ENCODE data around the gene PCDHGA5.

DNA sequence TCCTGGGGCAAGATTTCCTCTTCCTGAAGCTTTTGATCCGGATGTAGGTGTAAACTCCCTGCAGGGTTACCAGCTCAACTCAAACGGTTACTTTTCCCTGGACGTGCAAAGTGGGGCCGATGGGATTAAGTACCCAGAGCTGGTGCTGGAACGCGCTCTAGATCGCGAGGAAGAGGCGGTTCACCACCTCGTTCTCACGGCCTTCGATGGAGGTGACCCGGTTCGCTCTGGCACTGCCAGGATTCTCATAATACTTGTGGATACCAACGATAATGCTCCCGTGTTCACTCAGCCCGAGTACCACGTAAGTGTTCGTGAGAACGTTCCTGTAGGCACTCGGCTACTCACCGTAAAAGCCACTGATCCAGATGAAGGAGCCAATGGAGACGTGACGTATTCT is 8.3 kb upstream of the PCDHGA5 start:
- TF ChIP-seq, protein P1, sequence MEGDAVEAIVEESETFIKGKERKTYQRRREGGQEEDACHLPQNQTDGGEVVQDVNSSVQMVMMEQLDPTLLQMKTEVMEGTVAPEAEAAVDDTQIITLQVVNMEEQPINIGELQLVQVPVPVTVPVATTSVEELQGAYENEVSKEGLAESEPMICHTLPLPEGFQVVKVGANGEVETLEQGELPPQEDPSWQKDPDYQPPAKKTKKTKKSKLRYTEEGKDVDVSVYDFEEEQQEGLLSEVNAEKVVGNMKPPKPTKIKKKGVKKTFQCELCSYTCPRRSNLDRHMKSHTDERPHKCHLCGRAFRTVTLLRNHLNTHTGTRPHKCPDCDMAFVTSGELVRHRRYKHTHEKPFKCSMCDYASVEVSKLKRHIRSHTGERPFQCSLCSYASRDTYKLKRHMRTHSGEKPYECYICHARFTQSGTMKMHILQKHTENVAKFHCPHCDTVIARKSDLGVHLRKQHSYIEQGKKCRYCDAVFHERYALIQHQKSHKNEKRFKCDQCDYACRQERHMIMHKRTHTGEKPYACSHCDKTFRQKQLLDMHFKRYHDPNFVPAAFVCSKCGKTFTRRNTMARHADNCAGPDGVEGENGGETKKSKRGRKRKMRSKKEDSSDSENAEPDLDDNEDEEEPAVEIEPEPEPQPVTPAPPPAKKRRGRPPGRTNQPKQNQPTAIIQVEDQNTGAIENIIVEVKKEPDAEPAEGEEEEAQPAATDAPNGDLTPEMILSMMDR (optimal IDR thresholded peaks at IDR 0.05 in 1 of 3, IDR thresholded peaks at IDR 0.05 in 1 of 3, conservative IDR thresholded peaks at IDR 0.05 in 1 of 3; ENCODE audit: extremely low read depth in 1 of 3, insufficient read depth in 2 of 3, low read length in 3 of 3), result no peak
- no peak for TF ChIP-seq EZH2 (IDR thresholded peaks at IDR 0.05; ENCODE audit: low read length)

Measured in keratinocyte (primary cell).